T-cell (primary cell): Measurements from ENCODE around the gene VDAC2. TPM values are rescaled to one million over a fixed set of nuclear protein-coding genes. Genes with fewer than 3 reads are reported as not detected.

Experiments
- ATAC-seq, 4 experiments: fragments of 200-7000 bp in 3 of 4; fragments of 150-1000 bp in 1 of 4; cut with Tn5 transposase; replicated peaks in 1 of 4; 1 replicate in 3 of 4; 2 replicates in 1 of 4; pipeline ENCODE4 v1.10.0; 2021; ENCODE audit warnings: moderate library complexity in 3 of 4, mild to moderate bottlenecking in 2 of 4, moderate number of reproducible peaks in 1 of 4
- CTCF ChIA-PET, 2 donors: fragments of 300-600 bp; sonication (Branson Sonifier 250); formaldehyde crosslinking; loops; one replicate each; lab custom pipeline; 2022; ENCODE audit warnings: antibody characterized with exemption in 2 of 2; lab: Charles Lee
- POLR2A ChIA-PET, 2 donors: fragments of 300-600 bp; sonication (Branson Sonifier 250); formaldehyde crosslinking; loops; one replicate each; lab custom pipeline; 2022; ENCODE audit warnings: antibody characterized with exemption in 2 of 2; lab: Charles Lee
- DNase-seq, 35 experiments: peaks; one replicate each; pipeline versions ENCODE4 v3.0.0 to v3.0.0-alpha.2; 2013 to 2023
- H3K27ac ChIP-seq: one replicate; pipeline ENCODE4 v1.5.1; 2013; ENCODE audit warnings: low read length
- H3K27me3 ChIP-seq, 2 experiments: replicated peaks in 1 of 2; 1 replicate in 1 of 2; 2 replicates in 1 of 2; pipeline versions ENCODE4 v1.6.1 to v1.7.0; 2013; ENCODE audit warnings: low read length in 1 of 2, mixed read lengths in 1 of 2; ENCODE audit not compliant: control insufficient read depth in 2 of 2, insufficient read depth in 2 of 2; ENCODE audit errors: extremely low read depth in 1 of 2
- H3K36me3 ChIP-seq, 2 donors: 1 replicate in 1 of 2; 2 replicates in 1 of 2; pipeline versions ENCODE4 v1.6.1 to v1.7.0; 2013; ENCODE audit warnings: low read length in 1 of 2; ENCODE audit not compliant: control insufficient read depth in 2 of 2, insufficient read depth in 1 of 2; ENCODE audit errors: extremely low read depth in 1 of 2
- H3K4me1 ChIP-seq, 2 experiments: 1 replicate in 1 of 2; 2 replicates in 1 of 2; pipeline versions ENCODE4 v1.6.1 to v1.7.0; 2013; ENCODE audit warnings: low read length in 2 of 2, mixed read lengths in 1 of 2; ENCODE audit not compliant: insufficient read depth in 2 of 2, control insufficient read depth in 1 of 2; ENCODE audit errors: extremely low read depth in 1 of 2
- H3K4me3 ChIP-seq, 2 donors: 1 replicate in 1 of 2; 2 replicates in 1 of 2; pipeline versions ENCODE4 v1.5.1 to v1.7.0; 2013; ENCODE audit warnings: mild to moderate bottlenecking in 2 of 2, low read length in 1 of 2, moderate library complexity in 1 of 2; ENCODE audit not compliant: control insufficient read depth in 1 of 2; ENCODE audit errors: extremely low read depth in 1 of 2
- H3K9me3 ChIP-seq: 2 replicates; pipeline ENCODE4 v1.7.0; 2013
- H3K27ac Mint-ChIP-seq, 2 donors: one replicate each; pipeline ENCODE4 v1.8.0; 2020 to 2021; ENCODE audit warnings: mild to moderate bottlenecking in 2 of 2, mixed read lengths in 2 of 2
- H3K27me3 Mint-ChIP-seq, 2 donors: one replicate each; pipeline ENCODE4 v1.8.0; 2021 to 2022; ENCODE audit warnings: mixed read lengths in 2 of 2
- H3K36me3 Mint-ChIP-seq: one replicate; pipeline ENCODE4 v1.8.0; 2021; ENCODE audit warnings: mixed read lengths
- H3K4me1 Mint-ChIP-seq, 3 donors: one replicate each; pipeline ENCODE4 v1.8.0; 2020 to 2022; ENCODE audit warnings: mixed read lengths in 3 of 3, mild to moderate bottlenecking in 1 of 3
- H3K4me3 Mint-ChIP-seq, 3 donors: one replicate each; pipeline ENCODE4 v1.8.0; 2020 to 2022; ENCODE audit warnings: mild to moderate bottlenecking in 3 of 3, mixed read lengths in 3 of 3, moderate library complexity in 3 of 3
- H3K9me3 Mint-ChIP-seq, 3 donors: one replicate each; pipeline ENCODE4 v1.8.0; 2020 to 2022; ENCODE audit warnings: mixed read lengths in 3 of 3
- WGBS: methylation state at CpG from one replicate; pipeline ENCODE4 v1.1.5; 2013; ENCODE audit warnings: missing lambda C conversion rate; ENCODE audit not compliant: insufficient coverage; 5-methylcytosine and 5-hydroxymethylcytosine counted together
- total RNA-seq, 35 experiments: library from RNA in 6 of 35; stranded (reverse) in 6 of 35; fragments of 120-200 nt in 1 of 35; gene quantifications; one replicate each; pipeline versions ENCODE4 v1.2.1 to v1.2.4 and lab custom pipeline; 2013 to 2026

Gene VDAC2
- total RNA-seq, 5 donors from 2014 or later (not counting 1 experiment from before 2014, with no cell fraction given), result 82.8 to 111 (median 86.8) TPM

DNA sequence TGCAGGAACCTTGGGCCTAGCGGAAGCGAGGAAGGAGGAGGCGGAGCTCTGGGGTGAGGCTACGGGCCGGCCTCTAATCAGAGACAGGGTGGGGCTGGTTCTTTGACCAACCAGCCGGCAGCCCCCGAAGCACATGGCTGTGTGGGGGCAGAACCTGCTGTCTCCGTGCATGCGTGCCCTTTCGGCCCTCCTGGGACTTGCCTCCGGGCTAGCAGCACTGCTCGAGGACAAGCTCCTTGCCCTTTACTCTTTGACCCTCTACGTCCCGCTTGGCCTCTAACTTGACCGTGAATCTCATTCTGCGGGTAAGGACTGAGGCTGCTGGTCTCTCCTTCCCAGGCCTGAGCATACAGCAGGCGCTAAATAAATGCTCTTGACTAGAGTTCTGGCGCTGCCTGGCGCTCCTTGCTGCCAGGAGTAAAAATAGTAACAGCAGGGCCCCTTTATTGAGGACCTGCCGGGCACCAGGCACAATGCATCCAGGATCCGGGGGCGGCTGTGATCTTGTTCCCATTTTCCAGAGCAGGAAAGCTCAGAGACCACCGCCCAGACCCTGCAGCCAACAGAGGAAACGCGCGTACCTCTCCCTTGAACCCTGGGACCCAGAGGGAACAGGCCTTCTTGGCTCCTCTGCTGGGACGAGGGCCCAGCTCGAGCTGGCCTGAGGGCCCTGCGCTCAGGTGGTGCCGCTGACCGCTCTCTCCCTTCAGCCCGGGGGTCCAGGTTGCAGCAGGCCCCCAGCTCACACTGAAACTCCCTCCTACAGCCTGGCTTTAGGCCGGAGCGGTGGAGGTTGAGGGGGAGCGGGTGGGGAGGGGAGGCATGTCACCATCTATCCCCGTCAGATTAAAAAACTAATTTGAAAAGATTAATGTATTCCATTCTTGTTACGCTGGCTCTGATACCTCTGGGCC lies 27.8 kb downstream of the VDAC2 start:
- Histone ChIP-seq H3K27me3 (no peaks in the 10 kb centered on the region), H3K4me1 (peaks cover 0 to 22% of the 10 kb centered on the region in 2 experiments), H3K9me3 (no peaks in the 10 kb centered on the region), H3K36me3 (no peaks in the 10 kb centered on the region), H3K27ac (no peak overlapping the region), H3K4me3 (no peak overlapping the region)
- ATAC-seq, result no peak
- Mint-ChIP-seq H3K4me1 (peaks cover 9 to 14% (median 10%) of the 10 kb centered on the region in 3 donors), H3K27me3 (no peaks in the 10 kb centered on the region), H3K36me3 (no peaks in the 10 kb centered on the region), H3K9me3 (no peaks in the 10 kb centered on the region), H3K27ac (peak overlapping the region in 1 of 2 donors; percentile 47), H3K4me3 (no peak overlapping the region)
- no peak for DNase-seq
- ChIA-PET CTCF (interaction anchor here (0.6 to 3.5 kb wide), 6 partner anchors 16 to 973 kb away, joined by 3 to 54 read pairs (median 6); no protein-coding TSS in a partner anchor), POLR2A (no interaction called here)
- 94% methylated on average over 29 of the region's 37 CpGs for WGBS

- Mint-ChIP-seq H3K4me1 (peaks cover 5 to 11% (median 6%) of the 10 kb centered on the region in 3 donors), H3K9me3 (no peaks in the 10 kb centered on the region), H3K27ac (peak overlapping the region in 1 of 2 donors; percentile 47), H3K4me3 (no peak overlapping the region), H3K36me3 (no peaks in the 10 kb centered on the region), H3K27me3 (no peaks in the 10 kb centered on the region)
- CTCF ChIA-PET, result no interaction called here
- H3K9me3 ChIP-seq, result no peaks in the 10 kb centered on the region
- no peak for ATAC-seq
- 81% methylated on average over 7 of the region's 11 CpGs for WGBS
- no peaks in the 10 kb centered on the region for H3K36me3 ChIP-seq
- no peak for DNase-seq
- H3K4me3 ChIP-seq, result no peak overlapping the region
- H3K27me3 ChIP-seq, result no peaks in the 10 kb centered on the region
- no peak overlapping the region for H3K27ac ChIP-seq
- POLR2A ChIA-PET, result no interaction called here
- H3K4me1 ChIP-seq, result peaks cover 0 to 15% of the 10 kb centered on the region in 2 experiments
Observed at GRCh38 chr10:75239096-75239790, 28.6 kb downstream of the VDAC2 start.

DNA sequence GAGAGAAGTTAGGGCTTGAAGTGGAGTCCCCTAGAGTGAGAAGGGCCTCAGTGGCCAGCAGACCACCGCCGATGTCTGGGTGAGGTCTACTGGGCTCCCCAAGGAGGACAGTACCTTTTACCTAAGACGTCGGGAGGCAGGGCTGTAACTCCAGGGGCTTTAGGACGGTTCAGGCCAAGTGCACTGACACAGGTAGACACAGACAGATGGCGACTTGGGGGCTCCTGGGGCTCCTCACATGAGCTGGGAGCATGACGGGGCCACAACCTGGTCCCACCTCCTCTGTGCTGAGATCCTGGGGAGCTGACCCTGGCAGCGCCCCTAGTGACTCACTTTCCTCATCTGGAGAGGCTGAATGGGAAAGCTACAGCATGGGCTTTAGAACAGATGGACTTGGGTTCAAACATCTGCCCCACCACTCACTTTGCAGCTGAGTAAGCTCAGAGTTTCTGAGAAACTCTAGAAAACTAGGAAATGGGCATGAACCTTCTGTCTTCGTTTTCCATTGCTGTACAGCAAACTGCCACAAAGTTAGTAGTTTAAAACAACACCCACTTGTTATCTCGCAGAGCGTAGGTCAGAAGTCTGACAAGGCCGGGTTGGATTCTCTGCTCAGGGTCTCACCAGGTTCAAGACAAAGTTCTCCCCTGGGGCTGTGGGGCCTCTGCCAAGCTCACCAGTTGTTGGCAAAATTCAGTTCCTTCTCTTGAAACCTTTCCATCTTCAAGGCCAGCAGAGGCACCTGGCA lies 29.9 kb downstream of the VDAC2 start:
- no peak overlapping the region for H3K27ac ChIP-seq
- peaks cover 0 to 6% of the 10 kb centered on the region in 2 experiments for H3K4me1 ChIP-seq
- H3K36me3 ChIP-seq, result no peaks in the 10 kb centered on the region
- Mint-ChIP-seq H3K9me3 (no peaks in the 10 kb centered on the region), H3K4me3 (no peak overlapping the region), H3K36me3 (no peaks in the 10 kb centered on the region), H3K4me1 (peaks cover 5 to 11% (median 6%) of the 10 kb centered on the region in 3 donors), H3K27ac (no peak overlapping the region), H3K27me3 (no peaks in the 10 kb centered on the region)
- CTCF ChIA-PET, result interaction anchor here in 1 of 2 donors (0.7 kb wide), 1 partner anchor 87 kb away, joined by 4 read pairs; no protein-coding TSS in a partner anchor
- POLR2A ChIA-PET, result no interaction called here
- DNase-seq (no peak), ATAC-seq (no peak)
- H3K4me3 ChIP-seq, result no peak overlapping the region
- H3K9me3 ChIP-seq, result no peaks in the 10 kb centered on the region
- H3K27me3 ChIP-seq, result peaks cover 0 to 2% of the 10 kb centered on the region in 2 experiments
- WGBS, result 88% methylated on average over 11 of the region's 12 CpGs

DNA sequence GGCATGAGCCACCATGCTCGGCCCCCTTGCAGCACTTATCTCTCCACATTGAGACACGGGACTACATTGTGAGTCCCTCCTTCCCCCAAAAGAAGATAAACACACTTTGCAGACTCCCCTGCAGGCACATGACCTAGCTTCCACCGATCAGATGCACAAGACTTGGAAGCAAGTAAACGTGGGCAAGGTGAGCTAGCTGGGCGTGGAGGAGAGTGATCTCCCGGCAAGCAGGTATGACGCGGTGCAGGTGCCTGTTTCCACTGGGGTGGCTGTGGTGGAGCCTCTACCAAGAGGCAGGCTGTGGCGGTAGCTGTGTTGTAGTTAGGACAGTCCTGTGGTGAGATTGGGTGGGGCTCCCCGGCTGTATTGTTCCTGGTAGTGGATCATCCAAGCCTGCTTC lies 32.8 kb downstream of the VDAC2 start:
- H3K36me3 ChIP-seq, result no peaks in the 10 kb centered on the region
- WGBS, result 92% methylated on average over 9 of the region's 10 CpGs
- CTCF ChIA-PET, result no interaction called here
- DNase-seq (no peak), ATAC-seq (no peak)
- POLR2A ChIA-PET, result no interaction called here
- peaks cover 0 to 9% of the 10 kb centered on the region in 2 experiments for H3K27me3 ChIP-seq
- Mint-ChIP-seq H3K4me3 (no peak overlapping the region), H3K36me3 (no peaks in the 10 kb centered on the region), H3K9me3 (no peaks in the 10 kb centered on the region), H3K27ac (no peak overlapping the region), H3K27me3 (no peaks in the 10 kb centered on the region), H3K4me1 (no peaks in the 10 kb centered on the region)
- no peaks in the 10 kb centered on the region for H3K9me3 ChIP-seq
- no peak overlapping the region for H3K4me3 ChIP-seq
- H3K27ac ChIP-seq, result no peak overlapping the region
- no peaks in the 10 kb centered on the region for H3K4me1 ChIP-seq

DNA sequence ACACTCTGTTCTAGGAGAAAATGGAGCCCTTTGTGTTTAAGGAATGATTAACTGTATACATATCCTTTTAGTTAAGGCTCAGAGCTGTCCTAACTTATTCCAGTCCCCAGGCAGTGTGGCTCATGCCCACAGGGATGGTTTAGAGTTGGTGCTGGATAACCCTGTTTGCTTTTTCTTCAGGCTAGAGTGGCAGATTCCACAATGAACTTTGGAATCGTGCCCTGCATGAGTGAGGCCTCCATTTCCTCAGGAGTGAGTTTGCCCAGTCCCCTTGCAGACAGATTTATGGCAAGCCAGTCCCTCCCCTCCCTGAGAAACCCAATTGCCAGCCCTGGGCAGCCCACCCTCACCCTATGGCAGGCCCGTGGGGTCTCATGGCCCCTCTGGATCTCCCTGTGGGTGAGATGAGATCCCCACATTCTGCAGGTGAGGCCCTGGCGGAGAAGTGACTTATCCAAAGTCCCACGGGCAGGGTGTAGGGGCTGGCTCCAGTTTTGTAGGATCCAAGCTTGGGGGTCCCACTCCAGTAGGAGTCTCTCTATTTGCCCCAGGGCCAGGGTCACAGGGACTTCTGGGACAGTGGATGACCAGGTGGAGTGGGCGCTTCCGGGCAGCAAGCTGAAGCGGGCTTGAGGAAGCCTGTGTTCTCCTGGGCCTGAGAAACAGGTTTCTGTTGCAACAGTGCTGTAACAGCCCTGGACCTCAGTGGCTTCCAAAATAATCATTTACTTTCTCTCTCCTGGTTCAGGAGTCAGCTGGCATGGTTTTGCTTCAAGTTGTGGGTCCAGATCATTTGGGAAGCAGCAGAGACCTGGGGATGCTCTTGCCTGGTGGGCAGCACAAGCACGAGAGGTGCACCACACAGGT lies 34.1 kb downstream of the VDAC2 start:
- ChIA-PET CTCF (no interaction called here), POLR2A (no interaction called here)

More for the DNA sequence above, 34.1 kb downstream of the VDAC2 start:
- DNase-seq (no peak), ATAC-seq (no peak)
- H3K4me1 ChIP-seq, result no peaks in the 10 kb centered on the region
- H3K9me3 ChIP-seq, result no peaks in the 10 kb centered on the region
- H3K27me3 ChIP-seq, result peaks cover 0 to 15% of the 10 kb centered on the region in 2 experiments
- H3K4me3 ChIP-seq, result no peak overlapping the region
- Mint-ChIP-seq H3K27ac (no peak overlapping the region), H3K4me3 (no peak overlapping the region), H3K27me3 (no peaks in the 10 kb centered on the region), H3K4me1 (no peaks in the 10 kb centered on the region), H3K36me3 (no peaks in the 10 kb centered on the region), H3K9me3 (no peaks in the 10 kb centered on the region)
- H3K36me3 ChIP-seq, result no peaks in the 10 kb centered on the region
- H3K27ac ChIP-seq, result no peak overlapping the region
- WGBS, result 76% methylated on average over 5 of the region's 8 CpGs
